Pancreas (tissue), 10 donors: ENCODE data around the gene ANTXR1. TPM values are rescaled to one million over a fixed set of nuclear protein-coding genes. Genes with fewer than 3 reads are reported as not detected.

Experiments
- ATAC-seq, 4 donors: fragments of 200-7000 bp; cut with Tn5 transposase; one replicate each; pipeline versions ENCODE4 v1.8.0 to v1.9.1; 2020; ENCODE audit warnings: mild to moderate bottlenecking in 4 of 4, moderate library complexity in 4 of 4
- DNase-seq, 6 donors: peaks; one replicate each; pipeline ENCODE4 v3.0.0-alpha.2; 2020
- FAIRE-seq: peaks from 2 replicates; lab custom pipeline; 2012; peaks lifted over from hg19 to GRCh38; lab: Jason Lieb, UNC
- H3K27ac ChIP-seq, 4 donors: fragments of 200-600 bp; sonication (generic); 1 replicate in 3 of 4; 2 replicates in 1 of 4; pipeline versions ENCODE4 v1.5.0 to v1.8.0; 2020
- H3K27me3 ChIP-seq, 4 donors: fragments of 200-600 bp; one replicate each; pipeline ENCODE4 v1.8.0; 2021
- H3K36me3 ChIP-seq, 3 donors: fragments of 200-600 bp; sonication (generic) in 1 of 3; one replicate each; pipeline versions ENCODE4 v1.5.0 to v1.8.0; 2020 to 2021
- H3K4me1 ChIP-seq, 3 donors: fragments of 200-600 bp; one replicate each; pipeline ENCODE4 v1.8.0; 2021
- H3K4me3 ChIP-seq, 4 donors: fragments of 200-600 bp; sonication (generic) in 2 of 4; one replicate each; pipeline versions ENCODE4 v1.5.0 to v1.8.0; 2020 to 2021
- H3K9me3 ChIP-seq, 4 donors: fragments of 200-600 bp; one replicate each; pipeline ENCODE4 v1.8.0; 2021
- WGBS, 2 donors: extraction: QIAGEN DNeasy Blood & Tissue Kit; methylation state at CpG; one replicate each; pipeline ENCODE4 v1.1.7; 2013; 5-methylcytosine and 5-hydroxymethylcytosine counted together
- intact Hi-C, 3 donors: fragments of 100-400 bp; cut with DNase I; formaldehyde crosslinking; loops; one replicate each; pipeline versions ENCODE4 v1.11.1 to v1.14.2; 2022
- polyA plus RNA-seq, 2 donors: library from polyadenylated mRNA; stranded (reverse); fragments of 200-250 nt; gene quantifications; one replicate each; pipeline ENCODE4 v1.2.3, GENCODE V29; 2013
- total RNA-seq, 6 donors: library from RNA; stranded (reverse); fragmentation: NEBNext Ultra II Directional in 4 of 6; extraction: Animal tissue kit (Norgen Biotek cat#: 25700) in 4 of 6; gene quantifications; one replicate each; pipeline versions ENCODE4 v1.2.1 to v1.2.4, GENCODE V29; 2021 to 2023
- TF ChIP-seq, protein P1 (sequence below), 4 donors: fragments of 200-600 bp; sonication (generic) in 3 of 4; IDR thresholded peaks; one replicate each; pipeline versions ENCODE4 v1.5.0 to v1.8.0; 2021; ENCODE audit warnings: antibody characterized with exemption in 4 of 4
- donor health status: healthy with polysubstance abuse.
- donor health status: DM: no; HTN: no; CAD: no; lungs with moderate emphysema.
- donor health status: DM: no; HTN: no; CAD: no.
- donor health status: control.
- donor health status: control.
- donor health status: Bipolar disorder and iron deficiency.
- donor health status: DM: yes; HTN: yes; CAD: no.
- donor health status: DM: no; HTN: no; CAD: no.
- donor health status: DM: no; HTN: no; CAD: no.
- donor health status: DM: yes; HTN: yes; CAD: no.

The ANTXR1 gene
- total and polyA plus RNA-seq, 8 donors, result 1.7 to 23.4 (median 2.5) TPM

DNA sequence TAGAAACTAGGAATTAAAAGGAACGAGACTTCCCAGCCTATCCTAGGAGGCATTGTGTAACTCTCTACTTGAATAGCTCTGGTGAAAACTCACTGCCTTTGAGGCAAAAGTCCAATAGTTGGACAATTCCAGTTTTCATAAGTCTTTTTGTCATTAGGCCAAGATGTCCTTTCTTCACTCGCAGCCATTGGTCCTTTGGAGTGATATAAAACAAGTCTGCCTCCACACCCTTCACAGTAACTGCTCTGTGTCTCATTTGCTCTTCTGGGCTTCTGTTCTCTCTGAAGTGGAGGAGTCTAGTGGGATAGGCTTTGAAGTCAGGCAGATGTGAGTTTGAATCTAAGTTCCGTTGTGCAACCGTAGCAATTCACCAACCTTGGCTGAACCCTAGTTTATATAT, 28.2 kb downstream of the ANTXR1 start:
- ATAC-seq, result peak in 1 of 4 donors; percentile 26
- H3K4me3 ChIP-seq, result no peak overlapping the region
- DNase-seq, result no peak
- H3K9me3 ChIP-seq, result no peaks in the 10 kb centered on the region
- H3K27ac ChIP-seq, result no peak overlapping the region
- no peaks in the 10 kb centered on the region for H3K27me3 ChIP-seq
- intact Hi-C loops, result no loop called here
- TF ChIP-seq, protein P1, sequence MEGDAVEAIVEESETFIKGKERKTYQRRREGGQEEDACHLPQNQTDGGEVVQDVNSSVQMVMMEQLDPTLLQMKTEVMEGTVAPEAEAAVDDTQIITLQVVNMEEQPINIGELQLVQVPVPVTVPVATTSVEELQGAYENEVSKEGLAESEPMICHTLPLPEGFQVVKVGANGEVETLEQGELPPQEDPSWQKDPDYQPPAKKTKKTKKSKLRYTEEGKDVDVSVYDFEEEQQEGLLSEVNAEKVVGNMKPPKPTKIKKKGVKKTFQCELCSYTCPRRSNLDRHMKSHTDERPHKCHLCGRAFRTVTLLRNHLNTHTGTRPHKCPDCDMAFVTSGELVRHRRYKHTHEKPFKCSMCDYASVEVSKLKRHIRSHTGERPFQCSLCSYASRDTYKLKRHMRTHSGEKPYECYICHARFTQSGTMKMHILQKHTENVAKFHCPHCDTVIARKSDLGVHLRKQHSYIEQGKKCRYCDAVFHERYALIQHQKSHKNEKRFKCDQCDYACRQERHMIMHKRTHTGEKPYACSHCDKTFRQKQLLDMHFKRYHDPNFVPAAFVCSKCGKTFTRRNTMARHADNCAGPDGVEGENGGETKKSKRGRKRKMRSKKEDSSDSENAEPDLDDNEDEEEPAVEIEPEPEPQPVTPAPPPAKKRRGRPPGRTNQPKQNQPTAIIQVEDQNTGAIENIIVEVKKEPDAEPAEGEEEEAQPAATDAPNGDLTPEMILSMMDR (IDR thresholded peaks at IDR 0.05), result no peak
- H3K36me3 ChIP-seq, result no peaks in the 10 kb centered on the region
- H3K4me1 ChIP-seq, result peaks cover 0 to 12% (median 0%) of the 10 kb centered on the region in 3 donors
- 91 to 98% methylated on average over 4 of the region's 4 CpGs for WGBS, 2 donors
- FAIRE-seq, result no peak

- TF ChIP-seq, protein P1 (IDR thresholded peaks at IDR 0.05), result no peak
- no peak for FAIRE-seq
- H3K4me1 ChIP-seq, result peaks cover 0 to 19% (median 6%) of the 10 kb centered on the region in 3 donors
- no peaks in the 10 kb centered on the region for H3K27me3 ChIP-seq
- 78 to 83% methylated on average over 9 of the region's 9 CpGs for WGBS, 2 donors
- no peak for DNase-seq
- intact Hi-C loops, result no loop called here
- ATAC-seq, result no peak
- no peak overlapping the region for H3K4me3 ChIP-seq
- H3K27ac ChIP-seq, result no peak overlapping the region
- H3K36me3 ChIP-seq, result no peaks in the 10 kb centered on the region
- no peaks in the 10 kb centered on the region for H3K9me3 ChIP-seq
Measured at GRCh38 chr2:69043736-69044400, 30.9 kb downstream of the ANTXR1 start.

- Histone ChIP-seq H3K4me3 (no peak overlapping the region), H3K27me3 (no peaks in the 10 kb centered on the region), H3K36me3 (no peaks in the 10 kb centered on the region), H3K4me1 (peaks cover 0 to 15% (median 6%) of the 10 kb centered on the region in 3 donors), H3K27ac (peak overlapping the region in 2 of 4 donors; percentile 17 to 59), H3K9me3 (no peaks in the 10 kb centered on the region)
- WGBS, 2 donors, result 8 to 25% methylated on average over 1 of the region's 1 CpG
- TF ChIP-seq, protein P1 (IDR thresholded peaks at IDR 0.05), result no peak
- DNase-seq, result peak in 4 of 6 donors; percentile 35 to 78 (median 60)
- intact Hi-C loops, result no loop called here
- FAIRE-seq, result no peak
- ATAC-seq, result peak; percentile 92 to 95 (median 94)
Measured at GRCh38 chr2:69046221-69046662, 33.3 kb downstream of the ANTXR1 start.

DNA sequence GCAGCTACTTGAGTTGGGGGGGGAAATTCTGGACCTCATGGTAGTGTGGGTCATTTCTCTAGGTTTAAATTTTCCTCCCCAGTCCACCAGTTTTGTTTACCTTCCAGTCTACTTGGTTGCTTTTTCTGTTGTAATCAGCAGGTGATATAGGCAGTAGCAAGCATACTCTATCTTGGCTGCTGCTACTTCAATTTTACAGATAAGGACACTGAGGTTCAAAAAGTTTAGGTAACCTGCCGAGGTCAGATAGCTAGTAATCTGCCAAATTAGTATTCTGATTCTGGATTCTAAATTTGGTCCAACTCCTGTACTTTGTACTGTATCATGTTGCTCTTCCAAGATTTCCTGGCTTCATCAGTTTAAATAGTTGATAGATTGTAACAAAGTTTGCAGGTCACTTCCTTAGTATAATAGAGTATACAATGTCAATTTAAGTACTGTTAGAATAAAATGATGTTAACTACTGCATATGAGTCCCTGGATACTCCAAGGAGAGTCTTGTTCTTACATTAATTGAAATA, 34.7 kb downstream of the ANTXR1 start:
- 24% methylated on average over 1 of the region's 1 CpG for WGBS, 2 donors
- intact Hi-C loops, result no loop called here
- Histone ChIP-seq H3K4me1 (peaks cover 0 to 15% (median 6%) of the 10 kb centered on the region in 3 donors), H3K9me3 (no peaks in the 10 kb centered on the region), H3K4me3 (no peak overlapping the region), H3K27me3 (no peaks in the 10 kb centered on the region), H3K36me3 (no peaks in the 10 kb centered on the region), H3K27ac (no peak overlapping the region)
- peak in 3 of 4 donors; percentile 13 to 26 (median 20) for ATAC-seq
- no peak for FAIRE-seq
- no peak for DNase-seq
- TF ChIP-seq, protein P1 (IDR thresholded peaks at IDR 0.05), result no peak

DNA sequence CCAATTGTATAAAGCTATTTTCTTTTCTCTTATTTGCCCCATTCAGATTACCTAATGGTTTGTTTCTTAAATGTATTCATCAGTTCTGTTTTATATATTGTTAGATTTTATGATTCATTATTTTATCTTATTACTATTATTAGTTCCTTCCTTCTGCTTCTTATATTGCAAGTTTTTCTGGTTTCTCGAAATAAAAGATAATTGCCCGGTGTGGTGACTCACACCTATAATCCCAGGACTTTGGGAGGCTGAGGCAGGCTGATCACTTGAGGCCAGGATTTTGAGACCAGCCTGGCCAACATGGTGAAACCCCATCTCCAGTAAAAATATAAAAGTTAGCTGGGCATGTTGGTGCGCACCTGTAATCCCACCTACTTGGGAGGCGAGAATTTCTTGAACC, 37.8 kb downstream of the ANTXR1 start:
- intact Hi-C loops, result no loop called here

More for the DNA sequence above, 37.8 kb downstream of the ANTXR1 start:
- FAIRE-seq (no peak), ATAC-seq (no peak), DNase-seq (no peak)
- Histone ChIP-seq H3K9me3 (no peaks in the 10 kb centered on the region), H3K36me3 (no peaks in the 10 kb centered on the region), H3K27ac (no peak overlapping the region), H3K4me3 (no peak overlapping the region), H3K4me1 (peaks cover 0 to 8% (median 6%) of the 10 kb centered on the region in 3 donors), H3K27me3 (no peaks in the 10 kb centered on the region)
- 90 to 96% methylated on average over 4 of the region's 4 CpGs for WGBS, 2 donors
- TF ChIP-seq, protein P1 (IDR thresholded peaks at IDR 0.05), result no peak
